Tibial nerve (tissue), 3 donors: Measurements from ENCODE around the gene UPB1.

Experiments
- POLR2A ChIP-seq, 2 donors: fragments of 450-650 bp; IDR thresholded peaks; one replicate each; pipeline ENCODE4 v1.6.1; 2017; ENCODE audit warnings: antibody characterized with exemption in 2 of 2, mild to moderate bottlenecking in 2 of 2, moderate library complexity in 2 of 2
- TF ChIP-seq, protein P1 (sequence below), 5 experiments: fragments of 200-600 bp in 3 of 5; fragments of 450-650 bp in 2 of 5; sonication (generic) in 3 of 5; IDR thresholded peaks; one replicate each; pipeline ENCODE4 v1.5.1; 2016 to 2019; ENCODE audit warnings: antibody characterized with exemption in 5 of 5, mild to moderate bottlenecking in 3 of 5, moderate library complexity in 2 of 5

DNA sequence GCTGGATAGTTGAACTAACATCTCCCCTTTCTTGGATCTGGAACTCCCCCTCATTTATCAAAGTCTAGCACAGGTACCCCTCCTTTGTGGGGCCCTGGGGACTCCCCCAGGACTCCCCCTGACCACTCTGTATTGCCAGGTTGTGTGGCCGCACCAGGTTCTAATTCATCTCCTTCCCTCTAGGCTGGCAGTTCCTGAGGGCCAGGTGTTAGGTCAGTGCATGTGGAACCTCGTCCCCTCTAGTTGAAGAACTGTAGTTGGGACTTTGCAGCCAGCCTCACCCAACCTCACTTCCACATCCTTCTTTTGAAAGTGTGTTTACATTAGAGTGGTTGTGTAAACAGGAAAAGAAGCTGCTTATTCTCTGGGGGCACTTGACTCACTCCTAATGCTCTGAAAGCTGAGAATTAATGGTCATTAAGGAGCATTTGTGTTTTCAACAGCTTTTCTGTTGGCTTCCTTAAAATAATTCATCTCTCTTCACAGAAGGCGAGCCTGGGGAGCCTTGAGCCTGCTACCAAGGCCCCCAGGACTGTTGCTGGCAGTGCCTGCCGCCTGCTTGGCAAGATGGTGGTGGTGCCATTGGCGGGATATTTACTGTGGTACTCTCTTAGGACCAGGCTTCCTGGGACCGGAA, 11.8 kb downstream of the UPB1 start:
- no peak for TF ChIP-seq POLR2A (IDR thresholded peaks at IDR 0.05)
- TF ChIP-seq, protein P1, sequence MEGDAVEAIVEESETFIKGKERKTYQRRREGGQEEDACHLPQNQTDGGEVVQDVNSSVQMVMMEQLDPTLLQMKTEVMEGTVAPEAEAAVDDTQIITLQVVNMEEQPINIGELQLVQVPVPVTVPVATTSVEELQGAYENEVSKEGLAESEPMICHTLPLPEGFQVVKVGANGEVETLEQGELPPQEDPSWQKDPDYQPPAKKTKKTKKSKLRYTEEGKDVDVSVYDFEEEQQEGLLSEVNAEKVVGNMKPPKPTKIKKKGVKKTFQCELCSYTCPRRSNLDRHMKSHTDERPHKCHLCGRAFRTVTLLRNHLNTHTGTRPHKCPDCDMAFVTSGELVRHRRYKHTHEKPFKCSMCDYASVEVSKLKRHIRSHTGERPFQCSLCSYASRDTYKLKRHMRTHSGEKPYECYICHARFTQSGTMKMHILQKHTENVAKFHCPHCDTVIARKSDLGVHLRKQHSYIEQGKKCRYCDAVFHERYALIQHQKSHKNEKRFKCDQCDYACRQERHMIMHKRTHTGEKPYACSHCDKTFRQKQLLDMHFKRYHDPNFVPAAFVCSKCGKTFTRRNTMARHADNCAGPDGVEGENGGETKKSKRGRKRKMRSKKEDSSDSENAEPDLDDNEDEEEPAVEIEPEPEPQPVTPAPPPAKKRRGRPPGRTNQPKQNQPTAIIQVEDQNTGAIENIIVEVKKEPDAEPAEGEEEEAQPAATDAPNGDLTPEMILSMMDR (IDR thresholded peaks at IDR 0.05): no peak
